ENCODE measurements around the gene DDIT4. TPM values are rescaled to one million over a fixed set of nuclear protein-coding genes. Genes with fewer than 3 reads are reported as not detected.

DDIT4 gene
- total RNA-seq, 2 donors from 2014 or later = 45.5 to 147 TPM

GRCh38 chr10:72322280-72323058 lies 48.7 kb downstream of the DDIT4 start:
- Histone ChIP-seq H3K36me3 (no peaks in the 10 kb centered on the region), H3K4me3 (no peak overlapping the region), H3K9me3 (no peaks in the 10 kb centered on the region), H3K9ac (ENCODE audit: low read depth in 2 of 2, low read length in 2 of 2) (no peak overlapping the region), H3K27ac (no peak overlapping the region), H3K4me1 (peaks cover 20% of the 10 kb centered on the region), H3K27me3 (no peaks in the 10 kb centered on the region)
- intact Hi-C loops (cut with DNase I) = loop anchor here (5.0 kb wide), 1 partner anchor 45 kb away; no protein-coding TSS in a partner anchor
- TF ChIP-seq CTCF (IDR thresholded peaks at IDR 0.05) = no peak
- DNase-seq = no peak

GRCh38 chr10:72323108-72323749 lies 49.5 kb downstream of the DDIT4 start:
- no peak for DNase-seq
- H3K36me3 ChIP-seq = no peaks in the 10 kb centered on the region
- TF ChIP-seq CTCF (IDR thresholded peaks at IDR 0.05) = no peak
- no peak overlapping the region for H3K4me3 ChIP-seq
- peaks cover 20% of the 10 kb centered on the region for H3K4me1 ChIP-seq
- H3K27me3 ChIP-seq = no peaks in the 10 kb centered on the region
- no peak overlapping the region for H3K9ac ChIP-seq (ENCODE audit: low read depth in 2 of 2, low read length in 2 of 2)
- intact Hi-C loops (cut with DNase I) = loop anchor here (5.0 kb wide), 1 partner anchor 46 kb away; no protein-coding TSS in a partner anchor
- no peak overlapping the region for H3K27ac ChIP-seq
- no peaks in the 10 kb centered on the region for H3K9me3 ChIP-seq

GRCh38 chr10:72323771-72324191 lies 50.1 kb downstream of the DDIT4 start:
- Histone ChIP-seq H3K9ac (ENCODE audit: low read depth in 2 of 2, low read length in 2 of 2) (no peak overlapping the region), H3K27me3 (no peaks in the 10 kb centered on the region), H3K4me1 (peaks cover 18% of the 10 kb centered on the region), H3K27ac (no peak overlapping the region), H3K4me3 (no peak overlapping the region), H3K36me3 (no peaks in the 10 kb centered on the region), H3K9me3 (no peaks in the 10 kb centered on the region)
- DNase-seq = no peak
- TF ChIP-seq CTCF (IDR thresholded peaks at IDR 0.05) = no peak
- intact Hi-C loops (cut with DNase I) = loop anchor here (5.0 kb wide), 1 partner anchor 46 kb away; no protein-coding TSS in a partner anchor

Other genes starting within 250 kb of the DDIT4 start
- gene SPOCK2, start 185.4 kb upstream of the DDIT4 start, total RNA-seq = 1 to 10 TPM; 4.7 to 6.5 TPM
- gene ANAPC16, start 57.9 kb upstream of the DDIT4 start, total RNA-seq = 10 to 100 TPM; 63.2 to 85.2 TPM
- 10 to 100 TPM; 16.2 to 19.2 TPM for gene ASCC1, start 57.6 kb upstream of the DDIT4 start, total RNA-seq
- gene DNAJB12, start 81.0 kb downstream of the DDIT4 start, total RNA-seq = 10 to 100 TPM; 29.4 to 37.9 TPM